Measurements from ENCODE around the gene NYNRIN. TPM values are rescaled to one million over a fixed set of nuclear protein-coding genes. Genes with fewer than 3 reads are reported as not detected.
"Not testable (repeated sequence)": the region's sequence is repeated elsewhere in the genome, so short reads cannot be mapped to it uniquely, and the experiment has no call there.

The NYNRIN gene
- 35.1 TPM for total RNA-seq

DNA sequence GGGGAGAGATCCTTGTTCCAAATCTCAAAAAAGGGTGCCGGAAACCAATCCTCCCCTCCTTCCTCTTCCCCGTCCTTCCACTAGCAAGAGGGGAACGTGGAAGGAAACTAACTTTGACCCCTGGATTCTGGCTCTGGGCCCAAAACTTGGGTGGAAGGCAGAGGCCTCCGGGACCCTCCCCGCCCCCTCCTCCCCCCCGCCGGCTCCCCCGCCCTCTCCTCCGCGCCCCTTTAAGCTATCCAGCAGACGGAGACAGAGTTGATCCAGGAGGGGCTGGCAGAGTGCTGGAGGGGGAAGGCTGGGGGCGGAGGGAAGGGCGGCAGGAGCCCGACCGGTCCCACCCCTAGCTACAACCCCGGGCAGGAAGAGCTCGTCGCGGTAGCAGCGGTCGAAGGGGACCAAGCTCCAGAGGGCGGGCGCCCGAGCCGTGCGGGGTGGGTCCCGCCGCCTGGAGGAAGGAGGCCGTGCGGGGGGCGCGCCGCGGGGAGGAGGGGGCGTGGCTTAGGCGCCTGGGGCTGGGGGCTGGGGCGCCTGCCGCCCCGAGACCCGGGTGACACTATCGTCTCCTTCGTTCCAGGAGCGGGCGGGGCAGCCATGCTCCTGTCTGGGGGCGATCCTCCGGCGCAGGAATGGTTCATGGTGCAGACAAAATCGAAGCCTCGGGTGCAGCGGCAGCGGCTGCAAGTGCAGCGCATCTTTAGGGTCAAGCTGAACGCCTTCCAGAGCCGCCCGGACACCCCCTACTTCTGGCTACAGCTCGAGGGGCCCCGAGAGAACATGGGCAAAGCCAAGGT, at the start of gene NYNRIN:
TSS of gene NYNRIN (plus strand) at position 351 of the 794 bp plus-strand sequence. CDS start at position 595, 244 bp downstream.
- DNase-seq, result peak; percentile 87

DNA sequence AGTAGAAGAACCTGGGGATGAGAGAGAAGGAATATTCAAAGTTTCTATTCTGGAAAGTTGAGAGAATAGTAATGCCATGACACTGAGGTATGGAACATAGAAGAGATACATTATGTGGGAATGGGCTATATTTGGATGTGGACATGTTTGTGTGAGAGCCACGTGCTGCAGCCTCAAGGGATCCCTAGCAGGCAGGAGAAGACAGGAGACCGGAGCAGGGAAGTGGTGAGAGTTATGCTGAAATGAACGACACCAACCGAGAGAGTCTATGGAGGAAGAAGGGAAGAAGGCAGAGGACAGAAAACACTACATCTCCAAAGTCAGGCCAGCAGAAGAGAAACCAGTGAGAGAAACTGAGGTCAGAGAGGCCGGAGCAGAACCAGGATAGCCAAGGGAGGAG, 49.1 kb upstream of the NYNRIN start:
- DNase-seq, result no peak

DNA sequence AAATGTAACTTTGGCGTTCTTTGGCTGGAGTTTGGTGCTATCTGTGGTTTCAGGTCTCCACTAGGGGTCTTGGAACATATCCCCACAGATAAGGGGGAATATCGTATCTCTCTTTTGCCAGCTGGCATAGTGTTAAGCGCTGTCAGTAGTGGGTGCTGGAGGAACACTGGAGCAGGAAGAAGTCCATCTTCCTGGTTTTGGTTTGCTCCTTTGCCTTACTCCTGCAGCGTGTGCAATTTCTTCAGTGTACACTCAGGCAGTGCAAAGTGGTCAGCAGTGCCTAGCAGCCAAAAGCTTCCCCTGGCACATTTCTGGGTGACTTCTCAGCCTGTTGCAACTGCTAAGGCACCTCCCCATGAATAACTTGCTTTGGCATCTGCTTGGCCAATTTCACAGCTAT, 47.3 kb upstream of the NYNRIN start:
- DNase-seq, result peak; percentile 38

DNA sequence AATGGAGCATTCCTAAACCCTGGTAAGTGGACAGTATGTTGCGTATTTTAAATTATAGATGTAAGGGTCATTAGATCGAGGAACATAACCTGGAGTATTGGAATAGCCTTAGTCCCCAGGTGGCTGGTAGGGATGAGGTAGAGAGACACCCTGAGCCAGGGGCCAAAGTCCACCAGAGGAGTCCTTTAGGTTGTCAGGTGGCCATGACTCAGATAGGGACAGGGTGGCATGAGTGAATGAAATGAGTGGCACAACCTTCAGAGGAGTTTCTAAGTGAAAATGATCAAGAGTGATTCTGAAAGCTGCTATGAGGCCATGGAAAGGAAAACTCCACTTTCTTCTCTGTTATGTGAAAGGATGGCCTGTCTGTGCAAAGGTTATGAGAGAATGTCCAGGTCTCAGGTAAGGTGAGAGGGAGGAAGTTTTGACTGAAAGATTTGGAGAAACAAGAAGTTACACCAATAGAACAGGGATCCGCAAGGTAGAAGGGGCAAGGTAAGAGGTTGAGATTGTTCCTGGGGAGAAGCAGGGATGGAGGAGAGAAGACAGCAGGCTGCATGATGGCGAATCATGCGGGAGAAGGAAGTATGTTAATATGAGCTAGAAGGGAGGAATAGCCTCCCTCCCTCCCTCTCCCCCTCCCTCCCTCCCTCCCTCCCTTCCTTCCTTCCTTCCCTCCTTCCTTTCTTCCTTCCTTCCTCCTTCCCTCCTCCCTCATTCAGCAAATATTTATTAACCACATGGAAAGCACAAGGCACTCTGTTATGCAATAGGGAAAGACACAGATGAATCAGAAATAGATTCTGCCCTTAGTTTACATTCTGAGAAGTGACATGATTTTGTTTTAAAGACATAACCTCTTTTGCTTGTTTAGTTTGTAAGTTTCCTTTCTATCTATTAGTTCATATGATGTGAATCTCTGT, 45.0 kb upstream of the NYNRIN start:
- DNase-seq, result no peak

DNA sequence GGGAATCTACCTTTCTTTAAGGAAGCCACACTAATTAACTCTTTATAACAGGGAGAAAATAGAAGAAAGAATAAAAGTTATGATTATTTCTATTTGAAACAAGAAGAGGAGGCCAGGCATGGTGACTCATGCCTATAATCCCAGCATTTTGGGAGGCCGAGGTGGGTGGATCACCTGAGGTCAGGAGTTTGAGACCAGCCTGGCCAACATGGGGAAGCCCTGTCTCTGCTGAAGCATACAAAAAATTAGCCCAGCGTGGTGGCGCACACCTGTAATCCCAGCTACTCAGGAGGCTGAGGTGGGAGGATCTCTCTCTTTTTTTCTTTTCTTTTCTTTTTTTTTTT, 44.3 kb upstream of the NYNRIN start:
- DNase-seq, result not testable (repeated sequence)

DNA sequence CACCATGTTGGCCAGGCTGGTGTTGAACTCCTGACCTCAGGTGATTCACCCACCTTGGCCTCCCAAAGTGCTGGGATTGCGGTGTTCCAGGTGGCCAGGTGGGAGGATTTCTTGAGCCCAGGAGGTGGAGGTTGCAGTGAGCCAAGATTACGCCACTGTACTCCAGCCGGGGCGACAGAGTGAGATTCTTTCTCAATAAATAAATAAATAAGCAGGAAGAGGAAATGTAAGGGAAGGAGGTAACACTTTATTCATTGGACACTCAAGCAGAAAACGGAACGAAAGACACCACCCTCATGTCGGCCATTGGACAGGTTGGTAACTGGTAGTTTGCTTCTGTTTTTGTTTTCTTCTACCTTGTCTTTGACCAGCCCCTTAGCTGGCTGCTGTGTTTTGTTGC, 43.8 kb upstream of the NYNRIN start:
- DNase-seq, result no peak

DNA sequence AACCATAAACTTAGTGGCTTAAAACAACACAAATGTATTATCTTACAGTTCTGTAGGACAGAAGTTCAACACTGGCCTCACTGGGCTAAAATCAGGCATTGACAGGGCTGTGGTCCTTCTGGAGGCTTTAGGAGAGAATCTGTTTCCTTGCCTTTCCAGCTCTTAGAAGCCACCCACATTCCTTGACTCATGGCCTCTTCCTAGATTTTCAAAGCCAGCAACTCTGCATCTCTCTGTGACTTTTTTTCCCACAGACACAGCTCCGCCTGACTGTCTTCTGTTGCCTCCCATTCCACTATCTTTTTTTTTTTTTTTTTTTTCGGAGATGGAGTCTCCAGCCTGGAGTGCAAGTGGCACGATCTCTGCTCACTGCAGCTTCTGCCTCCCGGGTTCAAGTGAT, 42.6 kb upstream of the NYNRIN start:
- DNase-seq, result no peak

DNA sequence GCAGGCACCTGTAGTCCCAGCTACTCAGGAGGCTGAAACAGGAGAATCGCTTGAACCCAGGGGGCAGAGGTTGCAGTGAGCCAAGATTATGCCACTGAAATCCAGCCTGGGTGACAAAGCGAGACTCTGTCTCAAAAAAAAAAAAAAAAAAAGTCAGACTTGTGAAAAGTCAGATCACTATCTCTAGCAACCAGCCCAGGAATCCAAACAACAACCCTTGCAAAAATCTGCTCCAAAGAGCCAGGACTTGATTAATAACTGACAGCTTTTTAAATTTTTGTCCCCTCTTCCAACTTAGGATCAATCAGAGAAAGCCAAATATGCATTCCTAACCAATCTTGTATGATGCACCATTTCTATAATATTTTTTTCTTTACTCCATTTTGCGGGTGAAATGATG, 38.5 kb upstream of the NYNRIN start:
- no peak for DNase-seq

DNA sequence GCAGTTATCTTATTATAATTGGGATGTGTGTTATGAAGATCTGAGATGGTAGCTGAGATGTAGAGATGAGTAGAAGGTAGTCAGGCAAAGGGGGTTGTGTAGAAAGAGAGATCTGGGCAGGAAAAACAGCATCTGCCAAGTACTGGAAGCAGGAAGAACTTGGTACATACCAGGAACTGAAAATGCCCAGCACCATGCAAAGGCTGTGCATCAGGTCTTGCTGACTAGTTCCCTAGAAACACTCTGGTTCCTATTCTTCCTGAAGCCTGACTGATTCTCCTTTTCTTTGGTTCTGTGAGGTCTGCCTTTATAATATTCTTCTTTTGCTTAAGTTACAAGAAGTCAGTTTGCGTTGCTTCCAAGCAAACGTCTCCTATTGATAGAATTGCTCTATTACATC, 37.5 kb upstream of the NYNRIN start:
- no peak for DNase-seq

DNA sequence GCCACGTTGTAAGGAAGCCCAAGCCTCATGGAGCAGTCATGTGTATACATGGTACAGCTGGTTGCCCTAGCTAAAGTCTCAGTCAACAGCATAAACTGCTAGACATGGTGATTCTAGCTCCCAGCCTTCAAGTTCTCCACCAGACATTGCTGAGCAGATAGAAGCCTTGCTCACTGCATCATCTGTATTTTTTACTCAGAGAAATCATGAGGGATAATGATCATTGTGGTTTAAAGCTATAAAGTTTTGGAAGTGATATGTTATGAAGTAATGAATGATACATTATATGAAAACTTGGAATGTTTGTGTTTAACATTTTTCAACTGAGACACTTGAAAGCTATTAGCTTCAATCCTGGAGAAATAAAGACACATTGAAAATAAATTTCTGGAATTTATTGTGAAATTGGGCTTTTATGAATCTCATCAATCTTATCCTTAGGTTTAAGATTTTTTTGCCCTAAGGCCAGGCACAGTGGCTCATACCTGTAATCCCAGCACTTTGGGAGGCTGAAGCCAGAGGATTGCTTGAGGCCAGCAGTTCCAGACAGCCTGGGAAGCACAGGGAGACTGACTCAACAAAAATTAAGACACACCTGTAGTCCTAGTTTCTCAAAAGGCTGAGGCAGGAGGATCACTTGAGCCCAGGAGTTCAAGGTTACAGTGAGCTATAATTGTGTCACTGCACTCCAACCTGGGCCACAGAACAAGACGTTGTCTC, 36.4 kb upstream of the NYNRIN start:
- no peak for DNase-seq

DNA sequence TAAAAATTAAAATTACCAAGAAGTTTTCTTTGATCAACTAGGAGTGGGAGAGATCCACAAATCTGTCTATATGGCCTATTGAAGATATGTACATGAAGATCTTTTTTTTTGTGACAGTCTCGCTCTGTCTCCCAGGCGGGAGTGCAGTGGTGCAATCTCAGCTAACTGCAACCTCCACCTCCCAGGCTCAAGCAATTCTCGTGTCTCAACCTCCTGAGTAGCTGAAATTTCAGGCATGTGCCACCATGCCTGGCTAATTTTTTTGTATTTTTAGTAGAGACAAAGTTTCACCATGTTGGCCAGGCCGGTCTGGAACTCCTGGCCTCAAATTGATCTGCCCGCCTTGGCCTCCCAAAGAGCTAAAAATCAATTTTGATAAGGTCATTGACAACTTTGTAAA, 35.4 kb upstream of the NYNRIN start:
- DNase-seq, result no peak

DNA sequence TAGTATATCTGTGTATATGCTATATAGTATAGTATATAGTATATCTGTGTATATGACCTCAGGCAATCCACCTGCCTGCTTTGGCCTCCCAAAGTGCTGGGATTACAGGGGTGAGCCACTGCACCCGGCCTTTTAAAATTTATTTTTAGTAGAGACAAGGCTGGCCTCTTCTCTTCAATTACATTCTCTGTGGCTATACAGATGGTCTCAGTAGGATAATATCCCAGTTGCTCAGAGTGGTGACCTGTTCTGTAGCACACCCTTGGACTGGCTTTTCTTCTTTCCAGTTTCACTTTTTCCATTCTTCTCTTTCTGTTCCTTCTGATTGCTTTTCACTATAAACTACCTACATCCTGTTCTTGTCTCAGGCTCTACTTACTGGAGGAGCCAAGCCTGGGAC, 34.0 kb upstream of the NYNRIN start:
- no peak for DNase-seq

DNA sequence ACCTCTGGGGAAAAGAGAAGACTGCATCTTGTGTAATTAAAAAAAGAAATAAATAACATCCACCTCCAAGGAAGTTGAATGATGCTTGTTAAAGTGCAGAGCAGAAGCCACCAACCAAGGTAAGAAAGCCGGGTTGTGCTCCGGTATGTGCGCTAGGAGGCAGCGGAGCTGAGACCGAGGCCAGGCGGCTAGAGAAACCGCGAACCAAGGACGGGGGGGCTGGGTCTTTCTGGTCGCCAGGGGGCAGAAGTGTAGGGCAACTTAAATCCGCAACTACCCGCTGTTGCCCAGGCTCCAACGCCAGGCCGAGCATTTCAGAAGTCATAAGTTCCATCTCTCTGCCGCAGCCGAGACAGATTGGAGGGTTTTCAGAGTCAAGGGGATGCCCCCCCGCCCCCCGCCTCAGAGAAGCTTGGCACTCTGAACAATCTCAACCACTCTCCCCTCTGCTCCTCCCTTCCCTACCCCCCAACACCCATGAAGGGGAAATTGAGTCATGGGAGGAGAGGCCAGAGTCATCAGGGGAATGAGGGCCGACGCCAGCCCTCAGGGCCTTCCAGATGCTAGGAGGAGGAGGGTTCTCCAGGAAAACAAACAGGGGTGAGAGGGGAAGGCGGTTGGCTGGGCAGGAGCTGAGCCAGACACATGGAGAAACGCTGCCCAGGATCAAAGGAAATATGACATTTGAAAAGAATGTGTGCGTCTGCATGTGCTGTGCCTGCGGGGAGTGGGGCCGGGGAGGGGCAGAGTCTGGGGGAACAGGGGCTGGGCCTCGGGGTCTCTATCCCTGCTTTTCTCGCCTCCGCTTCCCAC, 33.0 kb upstream of the NYNRIN start:
- peak; percentile 95 for DNase-seq

DNA sequence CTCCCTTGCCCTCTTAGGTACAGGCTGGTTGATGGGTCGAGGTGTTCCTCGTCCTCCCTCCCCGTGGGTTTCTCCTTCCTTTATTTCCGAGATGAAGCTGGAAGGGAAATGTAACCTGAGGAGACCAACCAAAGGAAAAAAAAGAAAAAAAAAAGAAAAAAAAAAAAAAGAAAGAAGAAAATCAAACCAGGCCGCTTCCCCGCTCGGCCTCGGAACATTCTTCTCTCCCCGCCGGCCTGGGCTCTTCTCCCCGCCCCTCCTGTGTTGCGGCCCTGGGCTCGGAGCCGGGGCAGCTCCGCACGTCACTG, 32.4 kb upstream of the NYNRIN start:
- no peak for DNase-seq

DNA sequence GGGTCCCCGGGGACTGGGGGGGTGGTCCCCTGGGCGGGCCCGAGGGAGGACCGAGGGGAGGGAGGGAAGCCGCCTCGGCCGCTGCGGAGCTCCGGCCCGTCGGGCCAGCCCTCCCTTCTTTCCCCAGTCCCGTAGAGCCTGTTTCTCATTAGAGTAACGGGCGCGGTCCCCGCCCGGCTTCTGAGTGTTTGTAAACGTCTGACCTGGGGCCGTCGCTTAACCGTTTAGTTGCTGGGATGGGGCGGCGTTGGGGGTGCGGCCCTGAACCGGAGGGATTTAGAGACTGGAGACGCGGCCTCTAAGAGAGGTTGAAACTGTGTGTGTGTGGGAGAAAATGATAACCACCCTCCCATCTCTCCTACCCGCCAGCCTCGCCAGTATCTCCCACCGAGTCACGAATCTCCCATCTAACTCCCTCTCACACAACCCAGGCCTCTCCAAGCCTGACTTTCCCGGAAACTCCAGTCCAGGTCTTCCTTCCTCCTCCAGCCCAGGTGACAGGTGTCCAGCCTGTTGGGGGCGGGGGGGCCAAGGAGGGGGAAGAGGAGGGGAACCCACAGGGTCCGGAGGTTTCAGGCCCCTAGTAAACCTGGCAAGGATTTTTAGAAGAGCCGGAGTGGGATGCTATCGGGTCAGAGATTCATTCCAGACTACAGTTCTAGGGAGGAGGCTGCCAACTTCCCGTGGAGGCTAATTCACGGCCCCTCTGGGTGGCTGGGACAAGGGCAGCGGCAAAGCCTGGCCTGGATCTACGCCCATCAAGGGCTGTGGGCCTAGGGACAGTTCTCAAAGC, 31.9 kb upstream of the NYNRIN start:
- peak; percentile 97 for DNase-seq

DNA sequence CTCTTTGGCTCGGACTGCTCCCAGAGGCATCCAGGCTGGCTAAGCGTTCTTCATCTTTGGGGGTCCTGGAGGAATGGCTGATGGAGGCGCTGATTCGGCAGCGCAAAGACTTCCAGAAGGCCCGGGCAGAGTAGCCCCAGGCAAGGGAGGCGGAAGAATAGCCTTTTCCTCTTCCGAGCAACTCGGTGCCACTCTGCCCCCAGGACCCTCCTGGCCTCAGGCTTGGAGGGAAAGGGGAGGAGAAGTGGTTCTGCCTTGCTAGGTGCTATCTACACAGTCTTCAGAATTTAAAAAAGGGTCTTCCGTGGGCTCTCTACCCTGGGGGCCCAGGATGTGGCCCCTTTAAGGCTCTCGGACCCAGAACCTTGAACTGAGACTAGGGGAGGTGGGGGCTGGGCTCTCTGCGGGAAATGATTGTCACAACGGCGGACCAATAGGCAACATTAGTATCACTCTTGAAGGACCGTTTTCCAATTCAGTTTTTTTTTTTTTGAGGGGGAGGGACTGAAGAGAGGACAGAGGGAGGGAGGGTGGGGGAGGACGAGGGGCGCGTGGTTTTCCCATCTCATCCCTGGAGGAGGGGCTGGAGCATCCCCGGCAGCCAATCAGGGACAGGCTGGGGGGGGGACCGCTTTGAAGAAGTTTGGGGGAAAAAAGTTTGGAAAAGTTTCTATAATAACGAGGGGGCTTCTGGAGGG, 31.1 kb upstream of the NYNRIN start, which contains the start of gene NFATC4:
TSS of gene NFATC4 (plus strand) at position 671 of the 698 bp plus-strand sequence. CDS start 157 bp downstream, outside the sequence.
- DNase-seq, result peak; percentile 97

DNA sequence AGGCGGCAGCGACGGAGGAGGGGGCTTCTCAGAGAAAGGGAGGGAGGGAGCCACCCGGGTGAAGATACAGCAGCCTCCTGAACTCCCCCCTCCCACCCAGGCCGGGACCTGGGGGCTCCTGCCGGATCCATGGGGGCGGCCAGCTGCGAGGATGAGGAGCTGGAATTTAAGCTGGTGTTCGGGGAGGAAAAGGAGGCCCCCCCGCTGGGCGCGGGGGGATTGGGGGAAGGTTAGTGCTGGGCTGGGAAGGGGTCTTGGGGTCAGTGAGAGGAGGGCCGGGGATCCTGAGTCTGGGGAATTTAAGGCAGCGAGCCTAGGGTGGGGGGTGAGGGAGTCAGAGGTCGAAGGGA, 30.6 kb upstream of the NYNRIN start:
- no peak for DNase-seq

DNA sequence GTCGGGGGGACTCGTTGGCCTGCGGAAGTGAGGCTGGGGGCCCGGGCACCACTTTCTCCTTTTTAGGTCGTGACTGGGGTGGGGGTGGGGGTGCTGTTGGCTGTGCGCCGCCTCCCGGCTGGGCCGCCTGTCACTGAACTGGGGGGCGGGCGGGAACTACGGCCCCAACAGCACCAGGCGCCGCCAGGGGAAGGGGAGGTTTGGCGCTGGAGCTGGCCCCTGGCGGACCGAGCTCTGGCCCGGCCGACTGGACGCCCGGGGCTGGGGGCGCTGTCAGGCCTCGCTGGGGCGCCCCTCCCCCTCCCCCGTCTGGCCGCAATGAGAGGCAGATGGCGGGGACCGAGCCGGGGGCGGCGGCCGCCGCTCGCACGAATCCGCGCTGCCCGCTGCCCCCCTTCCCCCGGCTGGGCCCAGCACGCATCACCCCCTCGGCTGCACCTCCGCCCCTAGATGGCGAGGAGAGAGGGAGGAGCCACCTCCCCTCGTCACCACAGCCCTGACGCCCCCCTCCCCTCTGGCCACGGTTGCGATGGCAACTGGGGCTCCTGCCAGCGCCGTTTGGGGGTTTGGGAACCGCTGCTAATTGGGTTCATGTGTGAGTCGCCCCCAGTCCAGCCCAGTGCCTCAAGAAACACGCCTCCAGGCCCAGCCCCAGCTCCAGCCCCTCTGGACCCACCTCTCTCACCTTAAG, 30.1 kb upstream of the NYNRIN start:
- peak; percentile 92 for DNase-seq

DNA sequence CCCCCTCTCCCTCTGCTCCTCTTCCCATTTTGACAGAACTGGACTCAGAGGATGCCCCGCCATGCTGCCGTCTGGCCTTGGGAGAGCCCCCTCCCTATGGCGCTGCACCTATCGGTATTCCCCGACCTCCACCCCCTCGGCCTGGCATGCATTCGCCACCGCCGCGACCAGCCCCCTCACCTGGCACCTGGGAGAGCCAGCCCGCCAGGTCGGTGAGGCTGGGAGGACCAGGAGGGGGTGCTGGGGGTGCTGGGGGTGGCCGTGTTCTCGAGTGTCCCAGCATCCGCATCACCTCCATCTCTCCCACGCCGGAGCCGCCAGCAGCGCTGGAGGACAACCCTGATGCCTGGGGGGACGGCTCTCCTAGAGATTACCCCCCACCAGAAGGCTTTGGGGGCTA, 29.3 kb upstream of the NYNRIN start:
- no peak for DNase-seq

All from tongue (tissue), 2 donors.